GM23338 (cell line): ENCODE data around the gene MTHFD2L. TPM values are rescaled to one million over a fixed set of nuclear protein-coding genes. Genes with fewer than 3 reads are reported as not detected.

Experiments
- ATAC-seq: fragments of 200-7000 bp; cut with Tn5 transposase; 3 replicates; pipeline ENCODE4 v1.9.1; 2020
- DNase-seq: peaks from one replicate; pipeline ENCODE4 v3.0.0-alpha.2; 2015; ENCODE audit warnings: low spot score
- H2AFZ ChIP-seq: fragments of 200-600 bp; sonication (generic); 2 replicates; pipeline ENCODE4 v1.8.0; 2016; ENCODE audit warnings: antibody characterized with exemption, mild to moderate bottlenecking, moderate library complexity
- H3F3A ChIP-seq: fragments of 200-600 bp; sonication (generic); replicated peaks from 2 replicates; pipeline ENCODE4 v1.8.0; 2017; ENCODE audit warnings: antibody characterized with exemption, mixed run types, low read depth
- H3K27ac ChIP-seq: fragments of 200-600 bp; sonication (generic); 2 replicates; pipeline ENCODE4 v1.6.1; 2016; ENCODE audit warnings: low read depth
- H3K27me3 ChIP-seq: fragments of 200-600 bp; sonication (generic); 2 replicates; pipeline ENCODE4 v1.8.0; 2016; ENCODE audit warnings: mild to moderate bottlenecking, mixed run types, moderate library complexity; ENCODE audit not compliant: insufficient read depth
- H3K36me3 ChIP-seq: fragments of 200-600 bp; sonication (generic); 2 replicates; pipeline ENCODE4 v1.8.0; 2016; ENCODE audit warnings: mild to moderate bottlenecking; ENCODE audit not compliant: insufficient read depth
- H3K4me1 ChIP-seq: fragments of 200-600 bp; sonication (generic); 2 replicates; pipeline ENCODE4 v1.8.0; 2016; ENCODE audit warnings: mild to moderate bottlenecking, moderate library complexity; ENCODE audit not compliant: insufficient read depth
- H3K4me2 ChIP-seq: fragments of 200-600 bp; sonication (generic); 2 replicates; pipeline ENCODE4 v1.7.1; 2017; ENCODE audit warnings: mixed run types
- H3K4me3 ChIP-seq: fragments of 200-600 bp; sonication (generic); 2 replicates; pipeline ENCODE4 v1.6.1; 2016; ENCODE audit warnings: mixed run types
- H3K79me2 ChIP-seq: fragments of 200-600 bp; sonication (generic); replicated peaks from 2 replicates; pipeline ENCODE4 v1.8.0; 2017; ENCODE audit warnings: mild to moderate bottlenecking; ENCODE audit not compliant: insufficient read depth
- H3K9me2 ChIP-seq: fragments of 200-600 bp; sonication (generic); 2 replicates; pipeline ENCODE4 v1.8.0; 2017; ENCODE audit not compliant: insufficient read depth
- H4K20me1 ChIP-seq: fragments of 200-600 bp; sonication (generic); replicated peaks from 2 replicates; pipeline ENCODE4 v1.8.0; 2017; ENCODE audit warnings: mild to moderate bottlenecking; ENCODE audit not compliant: insufficient read depth
- H3K27ac Mint-ChIP-seq: 2 replicates; pipeline ENCODE4 v1.8.0; 2020; ENCODE audit warnings: inconsistent platforms, mild to moderate bottlenecking, moderate library complexity, mixed read lengths
- H3K27me3 Mint-ChIP-seq: 3 replicates; pipeline ENCODE4 v1.8.0; 2022; ENCODE audit warnings: low read depth, mild to moderate bottlenecking, moderate library complexity, mixed read lengths, inconsistent platforms; ENCODE audit not compliant: insufficient read depth, poor library complexity
- H3K36me3 Mint-ChIP-seq: 3 replicates; pipeline ENCODE4 v1.8.0; 2021; ENCODE audit warnings: low read depth, mild to moderate bottlenecking, inconsistent platforms, moderate library complexity, mixed read lengths
- H3K4me1 Mint-ChIP-seq: 3 replicates; pipeline ENCODE4 v1.8.0; 2020; ENCODE audit warnings: mild to moderate bottlenecking, inconsistent platforms, mixed read lengths
- H3K4me3 Mint-ChIP-seq: 3 replicates; pipeline ENCODE4 v1.8.0; 2021; ENCODE audit warnings: moderate library complexity, mild to moderate bottlenecking, inconsistent platforms, mixed read lengths
- H3K9me3 Mint-ChIP-seq: 3 replicates; pipeline ENCODE4 v1.8.0; 2020; ENCODE audit warnings: moderate library complexity, mild to moderate bottlenecking, inconsistent platforms, mixed read lengths
- EZH2 ChIP-seq: fragments of 200-600 bp; sonication (generic); IDR thresholded peaks from one replicate; pipeline ENCODE4 v1.8.0; 2017; ENCODE audit warnings: antibody characterized with exemption, mild to moderate bottlenecking, low read depth; ENCODE audit not compliant: unreplicated experiment
- EZH2phosphoT487 ChIP-seq: fragments of 200-600 bp; sonication (generic); IDR thresholded peaks from one replicate; pipeline ENCODE4 v1.8.1; 2018; ENCODE audit warnings: antibody characterized with exemption; ENCODE audit not compliant: unreplicated experiment
- JUNB ChIP-seq: IDR thresholded peaks from one replicate; pipeline ENCODE4 v1.6.1; 2016; ENCODE audit warnings: antibody characterized with exemption; ENCODE audit not compliant: unreplicated experiment
- NANOG ChIP-seq: IDR thresholded peaks from 2 replicates; pipeline ENCODE4 v1.6.1; 2016; ENCODE audit warnings: antibody characterized with exemption, borderline replicate concordance
- POLR2AphosphoS5 ChIP-seq: IDR thresholded peaks from 2 replicates; pipeline ENCODE4 v1.6.1; 2016; ENCODE audit warnings: antibody characterized with exemption, low read depth
- ZNF114 ChIP-seq: fragments of 250-450 bp; sonication (Bioruptor Pico); IDR thresholded peaks from 2 replicates; pipeline ENCODE4 v1.5.0; 2020; ENCODE audit warnings: mild to moderate bottlenecking, moderate library complexity
- ZNF331 ChIP-seq: fragments of 250-450 bp; sonication (Bioruptor Pico); IDR thresholded peaks from 2 replicates; pipeline ENCODE4 v1.5.0; 2020; ENCODE audit warnings: low read depth, mild to moderate bottlenecking, moderate library complexity
- ZNF462 ChIP-seq: fragments of 250-450 bp; sonication (Bioruptor Pico); IDR thresholded peaks from 2 replicates; pipeline ENCODE4 v1.5.0; 2020; ENCODE audit warnings: mild to moderate bottlenecking, moderate library complexity
- polyA plus RNA-seq: library from polyadenylated mRNA; unstranded; fragments of >200 nt; fragmentation: Nextera tagmentation; extraction: Ambion mirVana; gene quantifications from 2 replicates; pipeline ENCODE4 v1.2.1, GENCODE V29; 2016
- total RNA-seq: library from RNA; depleted of rRNA; stranded (reverse); fragments of >200 nt; shearing (Covaris generic); gene quantifications from 2 replicates; pipeline ENCODE4 v1.2.3, GENCODE V29; 2014
- TF ChIP-seq, protein P1 (sequence below): IDR thresholded peaks from 2 replicates; pipeline ENCODE4 v1.6.1; 2016; ENCODE audit warnings: antibody characterized with exemption

Gene MTHFD2L
- total and polyA plus RNA-seq, 2 experiments from 2014 or later: 24.4 to 35.7 TPM

- TF ChIP-seq ZNF462 (no peak), ZNF114 (CRISPR knock-in tag) (no peak), EZH2 (no peak), JUNB (no peak)
Measured at GRCh38 chr4:74314329-74314728, 156.4 kb downstream of the MTHFD2L start (continued).

DNA sequence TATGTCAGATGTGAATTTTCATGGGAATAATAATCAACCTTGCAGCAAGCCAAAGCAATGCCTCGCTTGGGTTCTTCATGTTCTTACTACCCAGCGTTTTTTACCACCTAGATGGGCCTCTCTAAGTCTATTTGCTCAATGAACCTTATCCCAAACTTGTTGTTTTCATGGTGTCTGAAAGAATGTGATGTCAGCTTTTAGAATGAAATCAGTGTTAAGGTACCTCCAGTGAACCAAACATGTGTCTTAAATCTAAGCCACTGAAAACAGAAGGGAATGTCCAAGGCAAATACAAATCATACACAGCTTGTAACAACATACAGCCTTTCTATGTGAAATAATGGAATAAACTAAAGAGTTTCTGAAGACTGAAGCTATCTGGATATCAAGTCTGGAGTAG lies 157.0 kb downstream of the MTHFD2L start:
- Histone ChIP-seq H3K4me2 (no peak overlapping the region), H3K79me2 (no peaks in the 10 kb centered on the region), H3K9me2 (no peaks in the 10 kb centered on the region), H3K27ac (no peak overlapping the region), H3K36me3 (no peaks in the 10 kb centered on the region), H2AFZ (no peak overlapping the region), H3F3A (no peaks in the 10 kb centered on the region), H3K4me1 (0 out of 2 replicates have a peak, but pooled peaks cover 3% of the 10 kb centered on the region), H3K27me3 (no peaks in the 10 kb centered on the region), H3K4me3 (no peak overlapping the region), H4K20me1 (no peaks in the 10 kb centered on the region)
- no peak for DNase-seq
- no peaks in the 10 kb centered on the region for H3K9me3 Mint-ChIP-seq
- no peaks in the 10 kb centered on the region for H3K27me3 Mint-ChIP-seq
- H3K27ac Mint-ChIP-seq: no peak overlapping the region
- H3K4me1 Mint-ChIP-seq: peaks cover 3% of the 10 kb centered on the region; the same call in 1 of the 3 replicates
- H3K36me3 Mint-ChIP-seq: no peaks in the 10 kb centered on the region
- no peak overlapping the region for H3K4me3 Mint-ChIP-seq
- ATAC-seq: no peak
- TF ChIP-seq JUNB (no peak), POLR2AphosphoS5 (no peak), NANOG (no peak), ZNF114 (CRISPR knock-in tag) (no peak), EZH2 (no peak), EZH2phosphoT487 (no peak), ZNF331 (no peak), ZNF462 (no peak)
- TF ChIP-seq, protein P1, sequence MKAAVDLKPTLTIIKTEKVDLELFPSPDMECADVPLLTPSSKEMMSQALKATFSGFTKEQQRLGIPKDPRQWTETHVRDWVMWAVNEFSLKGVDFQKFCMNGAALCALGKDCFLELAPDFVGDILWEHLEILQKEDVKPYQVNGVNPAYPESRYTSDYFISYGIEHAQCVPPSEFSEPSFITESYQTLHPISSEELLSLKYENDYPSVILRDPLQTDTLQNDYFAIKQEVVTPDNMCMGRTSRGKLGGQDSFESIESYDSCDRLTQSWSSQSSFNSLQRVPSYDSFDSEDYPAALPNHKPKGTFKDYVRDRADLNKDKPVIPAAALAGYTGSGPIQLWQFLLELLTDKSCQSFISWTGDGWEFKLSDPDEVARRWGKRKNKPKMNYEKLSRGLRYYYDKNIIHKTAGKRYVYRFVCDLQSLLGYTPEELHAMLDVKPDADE: no peak
